ENCODE data around the gene CALML5.

CALML5 gene

DNA sequence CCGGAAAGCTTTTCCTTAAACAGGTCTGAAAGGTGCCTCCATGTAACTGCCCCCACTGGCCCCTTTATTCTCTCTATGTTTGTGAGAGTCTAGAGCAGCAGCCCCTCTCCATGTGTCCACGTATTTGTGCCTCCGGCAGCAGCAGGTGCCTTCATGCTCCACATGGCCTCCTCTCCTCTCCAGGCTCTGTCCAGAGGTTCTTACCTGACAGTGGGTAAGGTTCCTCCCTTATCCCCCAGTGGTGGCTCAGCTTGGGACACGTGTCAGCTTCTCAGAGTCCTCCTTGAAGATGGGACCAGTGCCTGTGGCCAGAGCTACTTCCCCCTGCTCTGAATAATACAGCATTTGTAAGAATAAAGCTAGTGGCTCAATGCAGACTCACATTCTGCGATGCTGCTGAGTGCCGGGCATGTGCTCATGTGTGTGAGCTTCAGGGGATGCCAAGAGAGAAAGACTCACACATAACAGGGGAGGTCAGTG lies 33.3 kb upstream of the CALML5 start:
- no peak for DNase-seq

DNA sequence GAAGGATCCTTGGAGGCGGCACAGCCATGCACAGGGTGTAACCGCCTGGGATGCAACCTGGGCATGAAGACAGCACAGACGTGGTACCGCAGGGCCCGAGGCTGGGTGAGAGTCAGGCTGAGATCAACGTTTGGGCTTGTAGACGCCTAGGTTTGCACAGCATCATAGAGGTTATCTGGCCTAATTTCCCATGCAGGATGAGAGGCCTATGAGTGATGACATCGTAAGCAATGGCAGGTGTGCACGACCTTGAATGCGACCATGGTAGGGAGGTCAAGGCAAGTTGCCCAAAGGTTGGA lies 32.9 kb upstream of the CALML5 start:
- DNase-seq = no peak

DNA sequence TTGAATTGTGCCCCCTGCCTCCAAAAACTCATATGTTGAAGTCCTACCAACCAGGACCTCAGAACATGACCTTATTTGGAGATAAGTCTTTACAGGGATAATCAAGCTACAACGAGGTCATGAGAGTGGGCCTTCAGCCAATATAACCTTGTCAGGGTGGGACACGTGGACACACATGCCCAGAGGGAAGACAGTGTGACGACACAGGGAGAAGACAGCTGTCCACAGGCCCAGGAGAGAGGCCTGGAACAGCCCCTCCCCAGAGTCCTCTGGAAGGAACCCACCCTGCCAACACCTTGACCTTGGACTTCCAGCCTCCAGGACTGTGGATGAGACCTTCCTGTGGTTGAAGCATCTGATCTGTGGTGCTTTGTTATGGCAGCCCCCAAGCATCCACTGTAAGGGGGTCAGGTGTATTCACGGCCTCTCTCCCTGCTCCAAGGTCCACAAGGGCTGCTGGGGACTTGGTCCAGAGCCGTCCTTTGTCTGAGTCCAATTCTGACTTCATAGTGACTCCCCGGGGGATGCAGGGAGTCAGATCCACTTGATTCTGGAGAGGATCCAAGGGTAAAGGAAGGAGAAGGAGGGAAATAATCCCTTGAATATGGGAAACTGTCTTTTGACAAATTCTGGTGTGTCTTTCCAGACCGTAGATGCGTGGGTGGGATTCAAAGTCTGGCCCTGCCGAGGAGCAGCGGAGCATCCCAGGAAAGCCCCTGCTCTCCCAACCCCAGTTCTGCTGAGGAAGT lies 32.4 kb upstream of the CALML5 start:
- no peak for DNase-seq

DNA sequence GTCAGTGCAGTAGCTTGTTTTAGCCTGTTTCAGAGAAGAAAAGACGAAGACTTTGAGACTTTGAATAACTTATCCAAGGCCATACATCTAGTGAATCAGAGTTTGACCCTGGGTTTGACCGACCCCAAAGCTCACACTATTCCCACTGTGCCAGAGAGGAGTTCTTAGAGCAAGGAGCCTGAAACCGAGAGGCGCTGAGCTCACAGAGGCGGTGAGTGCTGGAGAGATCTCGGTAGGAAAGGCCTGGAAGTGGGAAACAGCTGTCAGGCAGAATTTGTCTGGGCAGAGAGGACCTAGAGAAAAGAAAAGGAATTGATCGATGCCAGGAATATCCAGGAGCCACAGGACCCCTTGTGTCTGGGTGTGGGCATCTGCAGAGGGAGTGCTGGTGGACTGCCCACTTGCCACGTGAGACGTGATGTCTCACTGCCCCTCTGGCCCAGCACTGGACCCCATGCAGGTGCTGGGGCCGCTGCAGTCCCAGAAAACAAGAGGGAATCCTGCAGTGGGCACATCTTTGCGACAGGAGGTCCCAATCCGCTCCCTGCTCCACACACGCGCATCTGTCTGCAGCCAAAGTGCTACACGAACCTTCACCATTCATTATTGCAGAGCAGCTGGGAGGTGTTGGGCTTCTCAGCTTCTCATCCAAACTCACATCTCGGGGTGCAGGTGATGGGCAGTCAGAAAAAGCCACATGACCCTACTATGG lies 31.6 kb upstream of the CALML5 start:
- DNase-seq = no peak

DNA sequence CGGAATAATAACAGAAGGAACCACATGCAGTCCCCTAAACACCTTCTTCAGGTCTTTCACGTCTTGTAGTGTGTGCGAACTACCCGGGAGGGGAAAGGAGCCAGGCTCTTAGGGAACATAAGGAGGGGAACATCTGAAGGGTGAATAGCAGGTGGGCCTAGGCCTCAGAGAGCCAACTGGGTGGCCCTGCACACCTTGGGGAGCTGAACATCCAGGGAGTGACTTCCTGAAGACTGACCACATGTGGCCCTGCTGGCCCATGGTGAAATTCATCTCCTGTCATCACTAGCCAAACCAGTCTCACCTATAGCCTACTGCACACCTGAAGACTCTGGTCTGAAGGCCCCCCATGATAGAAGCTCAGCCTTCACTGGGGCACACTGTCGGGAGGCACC lies 31.0 kb upstream of the CALML5 start:
- DNase-seq = no peak

DNA sequence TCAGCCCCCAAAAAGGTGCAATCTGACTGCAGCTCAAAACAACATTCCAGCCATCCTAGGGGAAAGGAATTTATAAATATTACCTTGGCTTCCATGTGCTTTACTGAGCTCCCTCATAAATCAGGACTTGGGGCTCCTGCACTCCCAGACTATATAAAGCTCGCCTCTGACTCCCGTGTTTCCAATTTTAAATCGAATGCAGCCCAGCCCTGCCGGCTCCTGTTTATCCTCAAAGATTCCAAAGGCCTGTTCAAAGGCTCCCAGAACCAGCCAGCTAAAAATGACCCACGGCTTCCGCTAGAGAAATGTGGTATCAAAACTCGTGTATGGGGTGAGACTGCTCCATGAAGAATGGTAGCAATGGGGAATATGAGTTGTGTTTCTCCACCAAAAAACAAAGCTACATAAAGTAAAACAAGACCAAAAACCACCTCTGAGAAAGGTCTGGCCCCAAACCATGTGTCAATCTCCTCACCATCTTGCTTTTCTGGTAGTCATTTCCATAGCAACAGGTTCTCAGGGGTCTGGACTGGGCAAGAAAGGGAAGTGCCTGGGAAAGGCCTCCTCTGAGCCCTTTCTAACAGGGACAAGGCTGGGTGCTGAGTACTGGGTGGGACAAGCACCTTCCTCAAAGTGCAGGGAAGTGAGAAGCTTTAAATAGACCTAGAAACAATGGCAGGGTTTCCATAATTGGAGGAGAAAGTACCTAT lies 30.5 kb upstream of the CALML5 start:
- DNase-seq = no peak

DNA sequence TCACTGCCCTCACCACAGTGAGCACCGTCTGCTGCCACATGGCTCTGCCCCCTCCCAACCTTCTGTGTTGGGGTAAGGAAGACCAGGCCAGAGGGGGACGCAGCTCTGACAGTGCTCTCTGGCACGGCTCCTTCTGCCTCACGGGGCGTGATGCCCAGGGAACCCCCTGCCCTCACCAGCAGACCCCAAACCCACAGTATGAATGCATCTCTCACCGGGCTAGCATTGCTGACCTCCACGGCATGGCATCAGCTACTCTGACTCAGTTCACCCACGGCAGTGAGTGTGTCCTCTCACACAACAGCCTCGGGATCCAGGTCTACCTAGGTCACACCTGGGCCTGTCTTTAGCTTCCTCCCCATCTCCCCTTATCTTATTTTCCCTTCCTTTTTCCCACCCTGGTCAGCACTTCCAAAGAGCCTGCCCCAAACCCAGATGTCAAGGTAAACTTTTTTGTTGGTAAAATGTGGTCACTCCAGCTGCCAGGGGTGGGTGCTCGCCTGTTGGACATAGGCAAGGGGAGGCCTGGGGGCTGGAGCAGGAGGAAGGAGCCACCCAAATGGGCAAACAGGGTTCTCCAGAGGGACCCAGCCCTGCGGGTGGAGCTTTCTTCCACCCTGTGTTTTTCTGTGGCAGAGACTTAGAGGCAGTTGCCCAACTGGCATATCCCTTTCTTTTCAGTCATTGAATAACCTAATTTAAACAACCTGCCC lies 29.8 kb upstream of the CALML5 start:
- no peak for DNase-seq

DNA sequence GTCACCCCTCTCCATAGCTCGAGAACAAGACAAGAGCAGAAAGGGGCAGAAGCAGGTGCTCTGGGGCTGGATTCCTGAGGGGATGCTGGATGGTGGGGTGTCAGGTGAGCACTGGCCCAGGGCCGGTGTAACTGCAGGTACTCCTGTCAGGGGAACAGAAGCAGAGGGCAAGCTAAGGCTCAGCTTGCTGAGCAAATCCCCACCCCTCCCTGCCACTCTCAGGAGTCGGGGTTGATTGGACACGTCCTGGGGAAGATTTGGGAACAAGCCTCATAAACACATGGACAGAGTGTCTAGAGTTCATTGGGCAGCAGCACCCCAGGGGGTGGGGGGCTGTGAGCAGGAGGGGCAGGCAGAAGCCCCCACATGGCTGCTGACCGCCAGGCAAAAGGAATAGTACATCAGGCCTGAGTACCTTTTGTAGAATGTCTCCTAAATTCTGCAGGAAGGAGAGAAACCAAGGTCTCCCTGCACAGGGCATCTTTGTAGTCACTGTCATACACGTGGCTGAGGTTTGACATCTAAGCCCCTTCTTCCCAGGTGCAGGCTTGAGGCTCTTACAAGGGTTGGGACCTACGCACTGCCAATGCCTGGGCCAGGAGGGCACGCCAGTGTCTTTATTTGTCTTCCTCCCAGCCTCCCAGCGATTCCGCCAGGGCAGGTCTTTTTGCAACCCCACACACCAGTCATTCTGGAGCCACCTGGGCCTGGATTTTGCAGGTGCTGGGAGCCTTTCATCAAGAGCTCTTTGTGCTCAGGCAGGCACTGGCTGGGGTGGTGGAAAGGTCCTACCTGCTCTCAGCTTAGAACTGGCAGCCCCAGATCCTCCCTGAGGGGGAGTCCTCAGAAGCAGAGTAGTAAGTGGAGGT lies 28.2 kb upstream of the CALML5 start:
- DNase-seq = no peak

DNA sequence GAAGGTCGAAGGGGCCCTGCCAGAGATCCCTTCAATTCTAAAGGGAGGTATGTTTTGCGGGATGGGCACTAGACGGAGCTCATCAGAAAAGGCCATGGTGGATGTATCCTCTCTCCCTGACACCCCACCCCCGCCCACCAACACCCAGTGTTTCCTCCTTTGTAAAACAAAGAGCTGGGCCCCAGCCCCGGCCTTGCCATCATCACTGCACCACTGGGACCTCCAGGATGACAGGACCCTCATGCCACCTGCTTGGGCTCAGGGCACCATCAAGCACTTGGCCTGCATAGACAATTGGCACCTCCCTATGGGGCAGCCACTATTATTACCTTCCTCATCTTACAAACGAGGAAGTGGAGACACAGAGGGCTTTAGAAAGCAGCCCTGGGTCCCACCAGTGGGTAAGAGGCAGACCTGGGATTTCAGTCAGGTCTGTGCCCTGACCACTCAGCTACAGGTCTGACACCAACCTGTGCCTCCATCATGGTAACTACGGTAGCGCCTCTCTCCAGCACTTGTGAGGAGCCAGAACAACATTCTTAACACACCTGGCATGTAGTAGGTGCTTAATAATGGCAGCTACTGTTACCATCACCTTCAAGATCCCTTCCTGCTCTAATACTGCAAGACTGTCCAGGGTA lies 27.4 kb upstream of the CALML5 start:
- no peak for DNase-seq

DNA sequence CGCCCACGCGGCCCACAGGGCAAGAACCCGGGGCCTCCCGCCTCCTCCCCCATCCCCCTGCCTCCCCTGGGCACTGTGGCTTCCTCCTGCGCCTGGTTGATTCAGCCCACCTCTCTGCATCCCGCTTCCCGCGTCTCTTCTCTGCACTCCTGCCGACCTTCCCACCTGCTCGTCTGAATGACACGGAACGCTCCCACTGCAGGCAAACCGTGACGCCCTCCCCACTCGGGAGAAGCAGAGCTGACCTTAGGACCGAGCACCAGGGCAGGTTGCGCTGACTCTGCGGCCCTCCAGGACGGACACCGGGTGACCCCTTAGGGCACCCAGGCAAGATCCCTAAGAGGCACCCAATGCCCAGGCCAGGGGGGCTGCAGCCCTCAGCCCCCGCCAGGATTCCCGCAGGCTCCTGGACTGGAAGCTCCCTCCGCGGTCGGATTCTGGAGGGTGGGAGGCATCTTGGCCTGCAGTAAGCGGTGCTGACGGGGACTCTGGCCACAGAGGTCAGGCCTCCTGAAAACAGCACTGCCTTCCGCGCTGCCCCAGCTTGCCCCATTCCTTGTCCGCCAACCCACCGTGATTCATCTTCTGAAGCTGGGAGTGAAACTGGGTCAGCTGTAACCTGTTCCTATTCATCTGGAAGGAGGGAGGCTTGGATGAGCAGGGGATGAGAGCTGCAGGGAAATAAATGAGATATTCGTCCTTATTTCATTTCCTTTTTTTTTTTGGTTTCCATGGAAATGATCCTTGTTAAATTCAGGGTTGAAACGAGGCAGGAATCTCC lies 26.4 kb upstream of the CALML5 start:
- no peak for DNase-seq

DNA sequence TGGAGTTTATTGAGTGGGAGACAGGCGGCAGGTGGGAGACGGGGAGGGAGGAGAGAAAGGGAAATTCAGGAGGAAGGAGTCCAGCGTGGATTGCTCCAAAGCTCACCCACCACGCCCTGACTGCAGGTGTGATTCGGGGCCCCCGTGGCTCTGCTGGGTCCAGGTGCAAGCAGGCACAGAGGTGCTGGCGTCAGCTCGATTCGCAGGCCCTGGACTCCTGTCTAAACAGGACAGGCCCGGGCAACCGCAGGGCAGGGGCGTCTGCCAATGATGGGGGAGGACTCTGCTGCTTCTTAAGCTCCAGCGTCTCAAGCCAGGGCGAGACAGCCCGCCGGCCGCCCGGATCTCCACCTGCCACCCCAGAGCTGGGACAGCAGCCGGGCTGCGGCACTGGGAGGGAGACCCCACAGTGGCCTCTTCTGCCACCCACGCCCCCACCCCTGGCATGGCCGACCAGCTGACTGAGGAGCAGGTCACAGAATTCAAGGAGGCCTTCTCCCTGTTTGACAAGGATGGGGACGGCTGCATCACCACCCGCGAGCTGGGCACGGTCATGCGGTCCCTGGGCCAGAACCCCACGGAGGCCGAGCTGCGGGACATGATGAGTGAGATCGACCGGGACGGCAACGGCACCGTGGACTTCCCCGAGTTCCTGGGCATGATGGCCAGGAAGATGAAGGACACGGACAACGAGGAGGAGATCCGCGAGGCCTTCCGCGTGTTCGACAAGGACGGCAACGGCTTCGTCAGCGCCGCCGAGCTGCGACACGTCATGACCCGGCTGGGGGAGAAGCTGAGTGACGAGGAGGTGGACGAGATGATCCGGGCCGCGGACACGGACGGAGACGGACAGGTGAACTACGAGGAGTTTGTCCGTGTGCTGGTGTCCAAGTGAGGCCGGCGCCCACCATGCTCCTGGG lies 25.5 kb upstream of the CALML5 start, which contains the start of gene CALML3:
Gene CALML3 (plus strand): TSS at position 321 of the 920 bp plus-strand sequence. CDS start 125 bp downstream, at position 446.
- no peak for DNase-seq

DNA sequence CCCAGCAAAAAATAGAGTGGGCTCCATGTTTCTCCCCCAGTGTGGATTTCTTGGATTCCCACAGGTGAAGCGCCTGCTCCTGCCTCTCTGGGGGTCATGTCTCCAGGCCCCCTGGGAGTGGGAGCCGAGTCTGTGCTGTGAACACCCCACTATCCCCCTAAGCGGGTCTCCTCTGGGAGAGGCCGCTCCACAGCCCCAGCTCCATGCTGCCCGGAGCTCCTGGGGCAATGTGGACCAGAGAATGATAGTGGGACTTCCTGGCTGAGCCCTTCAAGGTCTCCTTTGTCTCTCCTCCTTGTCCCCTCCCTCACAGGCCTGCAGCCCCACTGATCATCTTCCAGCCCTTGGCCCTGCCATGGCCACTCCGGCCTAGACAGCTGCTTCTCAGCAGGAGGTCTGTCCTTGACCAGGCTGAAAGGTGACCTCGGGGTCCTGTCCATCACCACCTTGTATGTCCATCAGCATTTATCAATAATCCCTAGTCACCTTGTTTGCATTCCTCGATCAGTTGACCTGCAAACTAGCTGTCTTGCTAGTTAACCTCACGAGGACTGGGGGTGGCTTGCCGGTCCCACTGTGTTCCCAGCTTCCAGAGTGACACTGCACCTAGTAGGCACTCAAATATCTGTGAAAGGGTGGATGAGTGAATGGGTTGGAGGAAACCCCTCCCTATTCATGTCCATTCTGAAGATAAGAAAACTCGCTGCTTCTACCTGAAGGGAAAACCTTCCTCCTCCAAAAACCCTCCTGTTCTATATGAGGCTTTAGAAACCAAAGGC lies 24.6 kb upstream of the CALML5 start:
- no peak for DNase-seq

DNA sequence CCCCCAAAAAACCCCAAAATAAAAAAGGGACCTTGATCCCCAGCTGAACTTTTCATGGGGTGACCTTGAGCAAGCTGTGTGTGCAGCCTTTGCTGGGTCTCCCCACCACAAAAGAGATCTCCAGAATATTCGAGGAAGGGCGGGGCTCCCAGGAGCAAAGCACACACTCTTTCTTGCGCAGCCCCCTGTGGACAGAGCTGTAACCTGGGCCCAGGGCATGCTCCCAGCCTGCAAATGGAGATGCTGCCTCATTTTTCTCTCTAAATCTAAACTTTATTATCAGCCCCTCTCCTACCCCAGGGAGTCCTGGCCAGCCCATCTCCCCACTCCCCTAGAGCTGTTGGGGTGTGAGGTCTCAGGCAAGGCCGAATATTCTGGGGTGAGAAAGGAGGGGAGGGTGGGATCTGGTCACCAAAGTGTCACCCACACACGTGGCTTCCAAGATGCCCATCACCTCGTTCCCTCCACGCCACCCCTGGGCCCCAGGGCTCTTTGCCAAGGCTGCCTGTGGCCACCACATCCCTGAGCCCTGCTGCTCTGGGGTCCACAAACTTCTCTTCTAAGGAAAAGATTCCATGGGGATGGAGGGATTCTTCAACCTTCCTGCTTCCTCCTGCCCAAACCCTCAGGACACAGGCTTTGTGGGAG lies 23.7 kb upstream of the CALML5 start:
- DNase-seq = no peak

DNA sequence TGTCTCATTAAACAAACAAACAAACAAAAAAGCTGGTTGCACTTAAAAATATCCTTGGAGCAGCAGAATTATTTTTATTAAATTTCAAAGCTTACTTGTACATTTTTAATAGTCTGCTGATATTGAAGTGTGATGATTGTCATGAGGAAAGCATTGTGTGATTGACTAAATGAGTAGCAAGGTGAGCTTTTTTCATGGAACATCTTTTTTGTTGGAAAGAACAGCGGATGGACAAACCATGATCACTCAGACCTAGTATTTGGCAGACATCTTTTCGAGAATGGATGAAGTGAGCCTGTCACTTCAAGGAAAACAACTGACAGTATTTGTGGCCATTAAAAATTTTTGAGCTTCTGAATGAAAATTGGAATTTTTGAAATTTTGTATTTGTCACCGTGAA lies 19.7 kb upstream of the CALML5 start:
- DNase-seq = no peak

DNA sequence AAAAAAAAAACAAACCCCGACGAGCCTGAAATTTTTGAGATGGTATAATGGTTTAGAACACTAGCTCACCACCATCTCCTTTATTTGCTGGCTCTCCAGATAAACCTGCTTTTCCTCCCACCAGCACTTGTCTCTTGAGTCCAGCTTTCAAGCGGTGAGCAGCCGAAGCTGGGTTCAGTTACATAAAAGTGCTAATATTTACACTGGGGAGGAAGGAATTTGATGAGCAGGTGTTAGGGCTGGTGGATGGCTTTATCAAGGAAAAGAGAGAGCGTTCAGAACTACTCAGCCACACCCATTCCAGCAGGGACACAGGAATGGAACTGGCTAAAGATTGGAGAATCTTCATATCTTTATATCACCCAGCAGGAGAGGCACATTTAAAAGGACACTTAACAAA lies 18.8 kb upstream of the CALML5 start:
- DNase-seq = no peak

DNA sequence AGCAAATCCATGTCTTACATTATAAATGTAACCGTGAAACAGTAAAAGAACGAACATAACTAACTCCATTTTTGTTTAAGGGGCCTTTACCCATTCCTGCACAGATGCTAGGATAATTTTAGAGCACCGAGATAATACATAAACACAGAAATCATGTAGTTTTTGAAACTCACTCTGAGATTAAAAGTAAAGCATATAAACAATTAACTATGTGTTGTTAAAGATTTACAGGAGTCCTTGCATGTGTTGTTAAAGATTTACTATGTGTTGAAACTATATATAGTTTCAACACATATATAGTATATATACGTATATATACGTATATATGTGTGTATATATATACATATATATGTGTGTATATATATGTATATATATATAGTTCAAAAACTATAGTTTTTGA lies 18.2 kb upstream of the CALML5 start:
- no peak for DNase-seq

DNA sequence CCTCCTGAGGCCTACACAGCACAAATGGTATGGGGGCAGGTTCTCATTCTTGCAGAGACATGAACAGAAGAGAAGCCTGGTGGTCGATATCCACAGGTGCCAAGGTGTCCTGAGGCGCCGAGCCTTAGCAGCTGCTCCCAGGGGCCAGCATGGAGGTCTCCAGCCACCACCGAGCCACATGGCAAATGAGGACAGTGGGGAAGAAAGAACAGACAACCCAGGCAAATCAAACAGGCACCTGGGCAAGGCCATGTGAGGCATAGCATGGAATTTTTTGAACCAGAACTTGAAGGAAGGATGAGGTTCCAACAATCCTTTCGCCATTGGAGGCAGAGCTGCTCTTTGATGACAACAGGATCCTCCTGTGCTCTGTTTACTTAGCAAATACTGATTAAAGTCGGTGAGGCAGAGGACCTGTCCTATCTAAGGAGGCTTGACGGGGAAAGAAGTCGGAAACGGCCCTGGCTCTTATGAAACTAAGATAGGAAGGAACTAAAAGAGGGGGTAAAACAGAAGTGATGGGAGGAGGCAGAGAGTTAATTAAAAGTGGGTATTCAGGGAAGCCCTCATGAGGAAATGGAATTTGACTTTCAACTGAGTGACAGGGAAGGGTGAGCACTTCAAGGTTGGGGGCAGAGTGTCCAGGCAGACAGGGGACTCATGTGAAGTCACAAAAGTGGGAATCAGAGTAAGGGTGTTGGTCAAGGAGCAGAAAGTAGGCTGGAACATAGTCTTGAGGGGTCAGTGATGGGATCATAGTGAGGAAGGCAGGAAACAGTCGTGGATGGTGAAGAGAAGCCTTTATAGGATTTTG lies 16.8 kb upstream of the CALML5 start:
- no peak for DNase-seq

Data from T-helper 2 cell (primary cell).